Frontal cortex (tissue), 4 donors: Measurements from ENCODE around the gene SSBP3. TPM values are rescaled to one million over a fixed set of nuclear protein-coding genes. Genes with fewer than 3 reads are reported as not detected.

Experiments
- DNase-seq, 2 donors: peaks; one replicate each; pipeline ENCODE4 v3.0.0; 2012; ENCODE audit warnings: low spot score in 2 of 2
- FAIRE-seq: peaks from 2 replicates; lab custom pipeline; 2012; peaks lifted over from hg19 to GRCh38; lab: Jason Lieb, UNC
- total RNA-seq: library from RNA; depleted of rRNA; stranded (reverse); fragments of >200 nt; gene quantifications from one replicate; pipeline ENCODE4 v1.2.3, GENCODE V29; 2014
- donor health status: control.
- donor health status: control.
- donor health status: control.

SSBP3 gene
- total RNA-seq, 1 donor from 2014 or later, result 39.1 TPM

- no peak for FAIRE-seq
- DNase-seq, result no peak
Measured at GRCh38 chr1:54277451-54278341, 128.5 kb downstream of the SSBP3 start.

- DNase-seq (no peak), FAIRE-seq (no peak)
Measured at GRCh38 chr1:54276617-54277450, 129.4 kb downstream of the SSBP3 start.

- FAIRE-seq (no peak), DNase-seq (peak in 1 of 2 donors; percentile 40)
Measured at GRCh38 chr1:54275349-54275748, 130.8 kb downstream of the SSBP3 start.

- FAIRE-seq, result no peak
- no peak for DNase-seq
Measured at GRCh38 chr1:54274881-54275280, 131.3 kb downstream of the SSBP3 start.

- no peak for FAIRE-seq
- no peak for DNase-seq
Measured at GRCh38 chr1:54274448-54274847, 131.7 kb downstream of the SSBP3 start.

- FAIRE-seq, result no peak
- DNase-seq, result peak in 1 of 2 donors; percentile 55
Measured at GRCh38 chr1:54273795-54274163, 132.4 kb downstream of the SSBP3 start.

GRCh38 chr1:54273092-54273794 is 133.0 kb downstream of the SSBP3 start:
- DNase-seq, result peak; percentile 65 to 72
- FAIRE-seq, result no peak

GRCh38 chr1:54272772-54273091 is 133.5 kb downstream of the SSBP3 start:
- no peak for DNase-seq
- no peak for FAIRE-seq

- no peak for FAIRE-seq
- no peak for DNase-seq
Measured at GRCh38 chr1:54272134-54272533, 134.1 kb downstream of the SSBP3 start.

- FAIRE-seq (no peak), DNase-seq (no peak)
Measured at GRCh38 chr1:54271341-54271740, 134.9 kb downstream of the SSBP3 start.

GRCh38 chr1:54270543-54270942 is 135.7 kb downstream of the SSBP3 start:
- DNase-seq (no peak), FAIRE-seq (no peak)

- DNase-seq, result no peak
- FAIRE-seq, result no peak
Measured at GRCh38 chr1:54268762-54269297, 137.4 kb downstream of the SSBP3 start.

GRCh38 chr1:54267815-54268761 is 138.1 kb downstream of the SSBP3 start:
- DNase-seq, result peak in 1 of 2 donors; percentile 41

GRCh38 chr1:54266908-54267307 is 139.3 kb downstream of the SSBP3 start:
- DNase-seq, result no peak
- FAIRE-seq, result no peak

More at GRCh38 chr1:54267815-54268761, 138.1 kb downstream of the SSBP3 start:
- FAIRE-seq, result no peak

- DNase-seq (no peak), FAIRE-seq (no peak)
Measured at GRCh38 chr1:54266195-54266594, 140.0 kb downstream of the SSBP3 start.

- DNase-seq (no peak), FAIRE-seq (no peak)
Measured at GRCh38 chr1:54265659-54266058, 140.5 kb downstream of the SSBP3 start.

- FAIRE-seq (no peak), DNase-seq (no peak)
Measured at GRCh38 chr1:54265126-54265525, 141.1 kb downstream of the SSBP3 start.

- no peak for DNase-seq
- FAIRE-seq, result no peak
Measured at GRCh38 chr1:54263601-54264226, 142.5 kb downstream of the SSBP3 start.

GRCh38 chr1:54262244-54262643 is 143.9 kb downstream of the SSBP3 start:
- DNase-seq (no peak), FAIRE-seq (no peak)
